HepG2 (cell line): ENCODE results near the gene KNCN. TPM values are rescaled to one million over a fixed set of nuclear protein-coding genes. Genes with fewer than 3 reads are reported as not detected.

Experiments
- ATAC-seq: fragments of 200-7000 bp; cut with Tn5 transposase; 3 replicates; pipeline ENCODE4 v1.9.1; 2020; ENCODE audit warnings: mild to moderate bottlenecking, moderate library complexity
- BruUV-seq: library from RNA; stranded (reverse); fragments of 400-500 nt; replicated peaks from 2 replicates; lab custom pipeline; 2021; lab: Mats Ljungman, UMichigan
- CTCF ChIA-PET: fragments of 300-600 bp; formaldehyde crosslinking; extraction: SDS; loops from one replicate; lab custom pipeline; 2021; ENCODE audit warnings: low total read pairs, inconsistent platforms, low intra/inter-chr PET ratio; lab: Yijun Ruan, JAX
- POLR2A ChIA-PET: fragments of 350-600 bp; sonication (Branson Sonifier 250); formaldehyde crosslinking; loops from one replicate; lab custom pipeline; 2020; ENCODE audit warnings: antibody characterized with exemption, inconsistent platforms; lab: Yijun Ruan, JAX
- DNase-seq: peaks from one replicate; pipeline ENCODE4 v3.0.0-alpha.2; 2015; ENCODE audit warnings: low spot score
- FAIRE-seq: peaks from 3 replicates; lab custom pipeline; 2011; peaks lifted over from hg19 to GRCh38; lab: Jason Lieb, UNC
- H2AFZ ChIP-seq: one replicate; pipeline ENCODE4 v1.6.1; 2011; ENCODE audit warnings: low read length, inconsistent platforms
- H3K27ac ChIP-seq: fragments of 300-600 bp; 3 replicates; pipeline ENCODE4 v1.8.0; 2011; ENCODE audit warnings: mixed run types, mild to moderate bottlenecking, mixed read lengths, low read length, inconsistent platforms; ENCODE audit not compliant: insufficient read depth; ENCODE audit errors: extremely low read length
- H3K27me3 ChIP-seq, 2 experiments: fragments of 200-600 bp in 1 of 2; 2 replicates in 1 of 2; 3 replicates in 1 of 2; pipeline versions ENCODE4 v1.6.0 to v1.8.0; 2011; ENCODE audit warnings: low read length in 2 of 2, mild to moderate bottlenecking in 2 of 2, moderate library complexity in 2 of 2, inconsistent platforms in 1 of 2; ENCODE audit not compliant: insufficient read depth in 2 of 2, control insufficient read depth in 1 of 2
- H3K36me3 ChIP-seq, 2 experiments: fragments of 200-600 bp in 1 of 2; replicated peaks in 1 of 2; 2 replicates in 1 of 2; 3 replicates in 1 of 2; pipeline versions ENCODE4 v1.5.1 to v1.8.0; 2011; ENCODE audit warnings: low read length in 2 of 2, inconsistent platforms in 1 of 2; ENCODE audit not compliant: insufficient read depth in 2 of 2, control insufficient read depth in 1 of 2
- H3K4me1 ChIP-seq: 2 replicates; pipeline ENCODE4 v1.5.1; 2012; ENCODE audit warnings: low read length, inconsistent platforms; ENCODE audit not compliant: insufficient read depth
- H3K4me2 ChIP-seq: 2 replicates; pipeline ENCODE4 v1.6.0; 2011; ENCODE audit warnings: low read depth, low read length, inconsistent platforms
- H3K4me3 ChIP-seq, 3 experiments: fragments of 200-600 bp in 1 of 3; sonication (generic), shearing (Covaris generic) in 1 of 3; replicated peaks in 1 of 3; 2 replicates each; pipeline ENCODE4 v1.5.1; 2011 to 2016; ENCODE audit warnings: low read length in 3 of 3, inconsistent platforms in 2 of 3, low read depth in 2 of 3, mild to moderate bottlenecking in 2 of 3, control low read depth in 1 of 3, mixed read lengths in 1 of 3; ENCODE audit not compliant: insufficient read depth in 1 of 3
- H3K79me2 ChIP-seq: one replicate; pipeline ENCODE4 v1.6.1; 2011; ENCODE audit warnings: low read length, inconsistent platforms; ENCODE audit not compliant: insufficient read depth
- H3K9ac ChIP-seq: 2 replicates; pipeline ENCODE4 v1.6.0; 2011; ENCODE audit warnings: mild to moderate bottlenecking, low read depth, low read length, inconsistent platforms; ENCODE audit not compliant: insufficient read depth
- H3K9me3 ChIP-seq: 2 replicates; pipeline ENCODE4 v1.5.1; 2012; ENCODE audit warnings: mild to moderate bottlenecking, low read length
- H4K20me1 ChIP-seq: 2 replicates; pipeline ENCODE4 v1.6.0; 2011; ENCODE audit warnings: inconsistent platforms, mild to moderate bottlenecking, low read length, moderate library complexity; ENCODE audit not compliant: insufficient read depth
- CC2D1A ChIP-seq: sonication (generic); formaldehyde crosslinking; IDR thresholded peaks from 2 replicates; pipeline ENCODE4 v1.8.1; 2023; ENCODE audit warnings: mild to moderate bottlenecking, missing genetic modification reagents
- KDM2A ChIP-seq: sonication (generic); formaldehyde crosslinking; IDR thresholded peaks from 2 replicates; pipeline ENCODE4 v1.4.0; 2020; ENCODE audit warnings: low read depth, missing genetic modification reagents, borderline replicate concordance
- MTA1 ChIP-seq: sonication (generic); formaldehyde crosslinking; IDR thresholded peaks from 2 replicates; pipeline ENCODE4 v1.4.0; 2020; ENCODE audit warnings: missing genetic modification reagents, mild to moderate bottlenecking, borderline replicate concordance
- NCOA5 ChIP-seq: sonication (generic); formaldehyde crosslinking; IDR thresholded peaks from 2 replicates; pipeline ENCODE4 v1.4.0; 2020; ENCODE audit warnings: missing genetic modification reagents
- RFX1 ChIP-seq: fragments of 450-650 bp; IDR thresholded peaks from 2 replicates; pipeline ENCODE4 v1.6.1; 2017
- SAP130 ChIP-seq: IDR thresholded peaks from 2 replicates; pipeline ENCODE4 v1.6.1; 2016; ENCODE audit warnings: low read depth
- TCF7 ChIP-seq: sonication (generic); IDR thresholded peaks from 2 replicates; pipeline ENCODE4 v1.6.1; 2016; ENCODE audit warnings: antibody characterized with exemption, low read depth
- TRIM24 ChIP-seq: sonication (generic); formaldehyde crosslinking; IDR thresholded peaks from 2 replicates; pipeline ENCODE4 v1.8.0; 2022; ENCODE audit warnings: mild to moderate bottlenecking, missing genetic modification reagents
- ZNF124 ChIP-seq: sonication (generic); formaldehyde crosslinking; IDR thresholded peaks from 2 replicates; pipeline ENCODE4 v1.4.0; 2020; ENCODE audit warnings: missing genetic modification reagents
- ZNF674 ChIP-seq: sonication (generic); formaldehyde crosslinking; IDR thresholded peaks from 2 replicates; pipeline ENCODE4 v1.5.0; 2020; ENCODE audit warnings: low read depth, mild to moderate bottlenecking, missing genetic modification reagents
- ZNF720 ChIP-seq: sonication (generic); formaldehyde crosslinking; IDR thresholded peaks from 2 replicates; pipeline ENCODE4 v1.4.0; 2020; ENCODE audit warnings: missing genetic modification reagents
- WGBS: methylation state at CpG from one replicate; pipeline ENCODE4 v1.1.6; 2017; ENCODE audit warnings: low lambda C conversion rate; 5-methylcytosine and 5-hydroxymethylcytosine counted together
- in situ Hi-C: cut with HindIII; loops from 2 replicates; pipeline ENCODE4 v1.10.0; 2017; ENCODE audit warnings: low pct_unique_long_range_greater_than_20kb; ENCODE audit not compliant: extremely low pct_ligation_motif_present
- intact Hi-C: fragments of 100-400 bp; cut with micrococcal nuclease; formaldehyde crosslinking; loops from one replicate; pipeline ENCODE4 v1.10.0; 2022; ENCODE audit not compliant: unreplicated experiment
- polyA plus RNA-seq, 8 experiments: library from polyadenylated mRNA; depleted of rRNA in 3 of 8; stranded (reverse) in 7 of 8; unstranded in 1 of 8; fragments of >200 nt; fragmentation: Illumina TruSeq in 4 of 8; extraction: Trizol in 4 of 8; gene quantifications; 2 replicates each; pipeline versions ENCODE4 v1.2.1 to v1.2.3, GENCODE V29; 2011 to 2016; ENCODE audit warnings: low read depth in 4 of 8, missing spikeins in 1 of 8, mixed read lengths in 1 of 8; ENCODE audit not compliant: insufficient read depth in 1 of 8
- total RNA-seq, 5 experiments: library from RNA; depleted of rRNA; stranded (reverse); fragments of >200 nt; fragmentation: Illumina TruSeq; extraction: Trizol; gene quantifications; 2 replicates each; pipeline ENCODE4 v1.2.3, GENCODE V29; 2016; ENCODE audit warnings: low read depth in 1 of 5
- TF ChIP-seq, protein P1 (sequence below): sonication (generic); formaldehyde crosslinking; IDR thresholded peaks from 2 replicates; pipeline ENCODE4 v1.8.0; 2022; ENCODE audit warnings: mild to moderate bottlenecking, missing genetic modification reagents, moderate library complexity
- TF ChIP-seq, protein P2 (sequence below): fragments of 450-650 bp; IDR thresholded peaks from 2 replicates; pipeline ENCODE4 v1.6.1; 2016
- TF ChIP-seq, protein P3 (sequence below): fragments of 450-650 bp; IDR thresholded peaks from 2 replicates; pipeline ENCODE4 v1.6.1; 2017; ENCODE audit warnings: mild to moderate bottlenecking

KNCN gene
- total and polyA plus RNA-seq, 2 of the 13 experiments (the other 11 are each of a cell fraction or from before 2014, with no cell fraction given): not detected

DNA sequence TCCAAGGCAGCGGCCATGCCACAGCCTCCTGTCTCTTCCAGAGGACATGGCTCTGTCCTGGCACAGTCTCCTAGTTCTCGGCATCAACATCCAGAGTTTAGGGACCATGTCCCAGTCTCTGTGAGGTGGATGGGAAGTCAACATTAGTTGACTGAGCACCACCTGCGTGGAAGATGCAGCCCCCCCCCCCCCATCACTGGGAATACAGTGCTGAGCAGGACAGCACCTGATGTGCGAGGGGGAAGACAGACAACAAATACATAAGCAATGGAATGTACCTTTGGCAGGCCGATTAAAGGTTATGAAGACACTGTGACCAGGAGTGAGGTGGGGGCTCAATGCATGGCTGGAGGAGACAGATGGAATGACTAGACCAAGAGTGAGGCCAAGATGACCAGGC, 26.6 kb downstream of the KNCN start:
- WGBS: 64% methylated on average over 5 of the region's 5 CpGs
- Histone ChIP-seq H3K9ac (no peak overlapping the region), H3K4me1 (peaks cover 31% of the 10 kb centered on the region), H3K4me2 (no peak overlapping the region), H4K20me1 (peaks cover 8% of the 10 kb centered on the region), H3K79me2 (no peaks in the 10 kb centered on the region), H3K4me3 (no peak overlapping the region), H3K27me3 (peaks cover under 1 to 39% of the 10 kb centered on the region in 2 experiments; a peak in 3 of 5 replicates), H3K36me3 (no peaks in the 10 kb centered on the region), H2AFZ (no peak overlapping the region), H3K9me3 (no peaks in the 10 kb centered on the region), H3K27ac (no peak overlapping the region)
- ATAC-seq (no peak), DNase-seq (no peak), FAIRE-seq (no peak)
- BruUV-seq: no TSS peak
- ChIA-PET POLR2A (no interaction called here), CTCF (no interaction called here)
- intact Hi-C loops: no loop called here
- in situ Hi-C loops: loop anchor here (5.0 kb wide), 2 partner anchors 48 to 78 kb away; no protein-coding TSS in a partner anchor
- no peak for TF ChIP-seq MTA1 (CRISPR knock-in tag)
- TF ChIP-seq NCOA5 (CRISPR knock-in tag): no peak
- TF ChIP-seq KDM2A (CRISPR knock-in tag): no peak
- no peak for TF ChIP-seq ZNF674 (CRISPR knock-in tag)

DNA sequence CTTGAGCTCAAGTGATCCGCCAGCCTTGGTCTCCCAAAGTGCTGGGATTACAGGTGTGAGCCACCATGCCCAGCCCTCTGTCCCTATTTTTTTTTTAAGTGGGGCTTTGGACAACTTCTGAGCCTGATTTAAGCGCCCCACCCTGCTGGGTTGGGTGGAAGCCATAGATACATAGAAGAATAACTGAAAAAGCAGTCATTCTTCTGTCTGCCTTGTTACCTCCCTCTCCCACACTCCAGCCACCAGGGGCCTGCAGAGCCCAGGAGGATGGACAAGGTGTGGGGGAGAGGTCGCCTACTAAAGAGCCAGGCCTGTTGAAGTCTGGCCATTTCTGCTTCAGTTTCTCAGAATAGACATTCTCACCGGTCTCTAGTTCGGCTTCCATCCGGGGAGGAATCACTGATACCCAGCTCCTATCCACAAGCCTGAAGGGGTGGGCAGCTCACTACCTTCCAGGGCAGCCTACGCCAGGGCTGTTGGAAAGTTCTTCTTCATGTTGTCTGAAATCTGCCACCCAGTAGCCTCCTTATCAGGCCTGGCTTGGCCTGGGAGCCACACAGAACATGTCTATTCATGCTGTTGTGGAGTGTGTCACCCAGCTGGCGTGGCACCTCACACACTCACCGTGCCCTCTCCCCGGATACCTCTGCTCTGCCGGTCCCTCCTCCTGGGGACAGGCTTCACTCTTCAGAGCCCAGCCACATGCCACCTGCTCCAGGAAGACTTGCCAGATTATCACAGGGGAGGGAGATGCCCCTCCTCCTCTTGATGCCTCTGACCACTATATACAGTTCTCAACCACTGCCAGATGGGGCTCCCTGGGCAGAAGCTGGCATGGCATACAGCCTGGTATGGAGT, 27.7 kb downstream of the KNCN start:
- intact Hi-C loops (no loop called here), in situ Hi-C loops (no loop called here)
- FAIRE-seq (no peak), DNase-seq (no peak), ATAC-seq (no peak)
- no peaks in the 10 kb centered on the region for H3K36me3 ChIP-seq
- no peak overlapping the region for H3K4me3 ChIP-seq
- H4K20me1 ChIP-seq: peaks cover 8% of the 10 kb centered on the region
- no peak overlapping the region for H3K27ac ChIP-seq
- H3K9ac ChIP-seq: no peak overlapping the region
- H3K4me1 ChIP-seq: peaks cover 32% of the 10 kb centered on the region
- BruUV-seq: no TSS peak
- WGBS: 46% methylated on average over 9 of the region's 11 CpGs
- H3K79me2 ChIP-seq: no peaks in the 10 kb centered on the region
- ChIA-PET POLR2A (no interaction called here), CTCF (no interaction called here)
- no peak overlapping the region for H2AFZ ChIP-seq
- H3K9me3 ChIP-seq: no peaks in the 10 kb centered on the region
- H3K4me2 ChIP-seq: no peak overlapping the region
- peaks cover 2 to 43% of the 10 kb centered on the region in 2 experiments; a peak in 3 of 5 replicates for H3K27me3 ChIP-seq
- no peak for TF ChIP-seq SAP130 (CRISPR knock-in tag)
- TF ChIP-seq RFX1: no peak
- TF ChIP-seq, protein P1, sequence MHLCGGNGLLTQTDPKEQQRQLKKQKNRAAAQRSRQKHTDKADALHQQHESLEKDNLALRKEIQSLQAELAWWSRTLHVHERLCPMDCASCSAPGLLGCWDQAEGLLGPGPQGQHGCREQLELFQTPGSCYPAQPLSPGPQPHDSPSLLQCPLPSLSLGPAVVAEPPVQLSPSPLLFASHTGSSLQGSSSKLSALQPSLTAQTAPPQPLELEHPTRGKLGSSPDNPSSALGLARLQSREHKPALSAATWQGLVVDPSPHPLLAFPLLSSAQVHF (CRISPR knock-in tag): no peak
- TF ChIP-seq TCF7: no peak
- no peak for TF ChIP-seq CC2D1A (CRISPR knock-in tag)
- TF ChIP-seq, protein P2, sequence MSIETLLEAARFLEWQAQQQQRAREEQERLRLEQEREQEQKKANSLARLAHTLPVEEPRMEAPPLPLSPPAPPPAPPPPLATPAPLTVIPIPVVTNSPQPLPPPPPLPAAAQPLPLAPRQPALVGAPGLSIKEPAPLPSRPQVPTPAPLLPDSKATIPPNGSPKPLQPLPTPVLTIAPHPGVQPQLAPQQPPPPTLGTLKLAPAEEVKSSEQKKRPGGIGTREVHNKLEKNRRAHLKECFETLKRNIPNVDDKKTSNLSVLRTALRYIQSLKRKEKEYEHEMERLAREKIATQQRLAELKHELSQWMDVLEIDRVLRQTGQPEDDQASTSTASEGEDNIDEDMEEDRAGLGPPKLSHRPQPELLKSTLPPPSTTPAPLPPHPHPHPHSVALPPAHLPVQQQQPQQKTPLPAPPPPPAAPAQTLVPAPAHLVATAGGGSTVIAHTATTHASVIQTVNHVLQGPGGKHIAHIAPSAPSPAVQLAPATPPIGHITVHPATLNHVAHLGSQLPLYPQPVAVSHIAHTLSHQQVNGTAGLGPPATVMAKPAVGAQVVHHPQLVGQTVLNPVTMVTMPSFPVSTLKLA: no peak
- TF ChIP-seq TRIM24 (CRISPR knock-in tag): no peak
- TF ChIP-seq ZNF720 (CRISPR knock-in tag): no peak
- TF ChIP-seq, protein P3, sequence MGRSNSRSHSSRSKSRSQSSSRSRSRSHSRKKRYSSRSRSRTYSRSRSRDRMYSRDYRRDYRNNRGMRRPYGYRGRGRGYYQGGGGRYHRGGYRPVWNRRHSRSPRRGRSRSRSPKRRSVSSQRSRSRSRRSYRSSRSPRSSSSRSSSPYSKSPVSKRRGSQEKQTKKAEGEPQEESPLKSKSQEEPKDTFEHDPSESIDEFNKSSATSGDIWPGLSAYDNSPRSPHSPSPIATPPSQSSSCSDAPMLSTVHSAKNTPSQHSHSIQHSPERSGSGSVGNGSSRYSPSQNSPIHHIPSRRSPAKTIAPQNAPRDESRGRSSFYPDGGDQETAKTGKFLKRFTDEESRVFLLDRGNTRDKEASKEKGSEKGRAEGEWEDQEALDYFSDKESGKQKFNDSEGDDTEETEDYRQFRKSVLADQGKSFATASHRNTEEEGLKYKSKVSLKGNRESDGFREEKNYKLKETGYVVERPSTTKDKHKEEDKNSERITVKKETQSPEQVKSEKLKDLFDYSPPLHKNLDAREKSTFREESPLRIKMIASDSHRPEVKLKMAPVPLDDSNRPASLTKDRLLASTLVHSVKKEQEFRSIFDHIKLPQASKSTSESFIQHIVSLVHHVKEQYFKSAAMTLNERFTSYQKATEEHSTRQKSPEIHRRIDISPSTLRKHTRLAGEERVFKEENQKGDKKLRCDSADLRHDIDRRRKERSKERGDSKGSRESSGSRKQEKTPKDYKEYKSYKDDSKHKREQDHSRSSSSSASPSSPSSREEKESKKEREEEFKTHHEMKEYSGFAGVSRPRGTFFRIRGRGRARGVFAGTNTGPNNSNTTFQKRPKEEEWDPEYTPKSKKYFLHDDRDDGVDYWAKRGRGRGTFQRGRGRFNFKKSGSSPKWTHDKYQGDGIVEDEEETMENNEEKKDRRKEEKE: no peak
- no peak for TF ChIP-seq ZNF124 (CRISPR knock-in tag)
